GM12875 (cell line): Measurements from ENCODE around the gene TP73.

ENCODE experiments used
- H3K4me3 ChIP-seq: one replicate; pipeline ENCODE4 v1.5.1; 2011; ENCODE audit warnings: low read depth, low read length, control low read depth
- TF ChIP-seq, protein P1 (sequence below): IDR thresholded peaks from 2 replicates; pipeline ENCODE4 v1.5.1; 2011; ENCODE audit warnings: low read depth, mild to moderate bottlenecking, control low read depth, inconsistent platforms, low read length, moderate library complexity, borderline replicate concordance; ENCODE audit not compliant: insufficient read depth

Gene TP73

DNA sequence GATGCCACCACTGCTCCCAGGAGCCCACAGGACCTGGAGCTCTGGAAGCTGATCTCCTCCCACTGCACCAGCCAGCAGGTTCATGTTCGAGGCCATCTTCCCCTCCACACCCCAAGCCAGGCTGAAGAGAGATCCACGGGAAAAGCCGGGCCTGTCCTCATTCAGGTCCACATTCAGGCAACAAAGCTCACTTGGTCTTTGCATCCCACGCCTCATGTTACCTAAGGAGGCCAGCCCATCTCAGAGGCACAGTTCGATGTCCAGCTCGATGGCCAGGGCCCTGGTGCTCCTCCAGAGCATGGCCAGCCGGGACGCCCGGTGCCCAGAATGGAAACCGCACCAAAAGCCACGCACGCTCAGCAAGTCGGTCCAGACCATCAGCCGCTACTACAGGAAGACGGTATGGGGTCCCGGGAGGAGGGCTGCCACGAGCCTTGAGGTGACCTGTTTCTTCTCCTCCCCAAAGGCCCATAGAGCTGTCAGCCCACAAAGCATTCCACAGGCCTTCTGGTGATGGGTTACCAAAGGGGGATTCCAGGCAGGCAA lies 100.2 kb downstream of the TP73 start, which contains the start of gene CCDC27:
Gene CCDC27 (plus strand): TSS at position 51 of the 546 bp plus-strand sequence. CDS start 32 bp downstream, at position 83.
- TF ChIP-seq, protein P1, sequence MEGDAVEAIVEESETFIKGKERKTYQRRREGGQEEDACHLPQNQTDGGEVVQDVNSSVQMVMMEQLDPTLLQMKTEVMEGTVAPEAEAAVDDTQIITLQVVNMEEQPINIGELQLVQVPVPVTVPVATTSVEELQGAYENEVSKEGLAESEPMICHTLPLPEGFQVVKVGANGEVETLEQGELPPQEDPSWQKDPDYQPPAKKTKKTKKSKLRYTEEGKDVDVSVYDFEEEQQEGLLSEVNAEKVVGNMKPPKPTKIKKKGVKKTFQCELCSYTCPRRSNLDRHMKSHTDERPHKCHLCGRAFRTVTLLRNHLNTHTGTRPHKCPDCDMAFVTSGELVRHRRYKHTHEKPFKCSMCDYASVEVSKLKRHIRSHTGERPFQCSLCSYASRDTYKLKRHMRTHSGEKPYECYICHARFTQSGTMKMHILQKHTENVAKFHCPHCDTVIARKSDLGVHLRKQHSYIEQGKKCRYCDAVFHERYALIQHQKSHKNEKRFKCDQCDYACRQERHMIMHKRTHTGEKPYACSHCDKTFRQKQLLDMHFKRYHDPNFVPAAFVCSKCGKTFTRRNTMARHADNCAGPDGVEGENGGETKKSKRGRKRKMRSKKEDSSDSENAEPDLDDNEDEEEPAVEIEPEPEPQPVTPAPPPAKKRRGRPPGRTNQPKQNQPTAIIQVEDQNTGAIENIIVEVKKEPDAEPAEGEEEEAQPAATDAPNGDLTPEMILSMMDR: no peak
- no peak within 1 kb of the TSS for H3K4me3 ChIP-seq

DNA sequence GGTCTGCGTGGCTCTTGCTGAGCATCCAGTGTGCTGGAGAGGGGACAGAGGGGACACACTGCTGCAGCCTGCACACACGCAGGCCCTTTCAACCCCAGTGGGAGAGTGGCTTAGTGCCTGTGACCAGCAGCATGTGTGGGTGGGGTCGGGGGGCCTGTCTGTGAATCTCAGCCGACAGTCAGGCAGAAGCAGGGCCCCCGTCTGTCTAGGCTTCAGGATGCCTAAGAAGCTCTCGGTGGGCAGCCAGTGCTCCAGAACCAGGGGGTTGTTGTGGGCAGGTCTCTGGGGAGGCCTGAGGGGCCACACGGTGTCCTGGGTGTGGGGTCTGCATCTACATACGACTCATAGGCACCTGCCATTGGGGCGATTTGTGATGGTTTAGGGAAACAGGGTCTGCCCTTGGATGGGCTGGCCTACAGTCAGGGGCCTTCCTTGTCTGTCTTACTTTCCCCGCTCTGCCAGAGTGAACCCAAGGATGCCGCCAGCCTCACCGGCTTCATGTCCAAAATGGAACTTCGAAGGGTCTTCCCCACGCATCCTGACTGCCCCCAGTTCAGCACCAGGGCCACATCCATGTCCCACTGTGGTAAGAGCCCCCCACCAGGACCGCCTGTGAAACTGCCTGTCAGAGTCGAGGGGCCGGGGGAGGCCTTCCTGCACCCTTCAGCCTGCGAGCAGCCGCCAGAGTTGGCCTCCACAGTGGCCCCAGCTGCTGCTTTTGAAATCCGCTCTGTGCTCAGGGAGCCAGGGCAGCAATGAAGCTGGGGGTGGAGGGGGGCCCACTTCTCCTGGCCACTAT lies 101.5 kb downstream of the TP73 start:
- H3K4me3 ChIP-seq: no peak overlapping the region
- TF ChIP-seq, protein P1: no peak

DNA sequence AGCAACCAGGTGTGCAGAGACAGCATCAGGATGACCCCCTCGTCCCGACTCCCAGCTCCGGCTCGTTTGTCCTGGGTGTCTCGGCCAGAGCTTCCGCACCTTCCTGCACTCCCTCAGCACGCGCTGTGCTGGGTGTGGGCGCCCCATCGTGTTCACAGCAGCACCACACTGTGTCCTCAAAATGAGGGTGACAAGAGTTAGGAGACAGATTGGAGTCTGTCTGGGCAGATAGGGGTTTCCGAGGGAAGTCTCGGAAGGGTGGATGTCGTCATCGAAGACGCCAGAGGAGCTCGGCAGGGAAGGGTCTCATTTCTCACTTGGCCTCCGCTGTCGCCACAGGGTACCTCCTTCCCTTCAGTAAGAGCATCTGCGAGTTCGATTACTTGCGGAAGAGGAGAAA lies 104.1 kb downstream of the TP73 start:
- TF ChIP-seq, protein P1: no peak
- no peak overlapping the region for H3K4me3 ChIP-seq

DNA sequence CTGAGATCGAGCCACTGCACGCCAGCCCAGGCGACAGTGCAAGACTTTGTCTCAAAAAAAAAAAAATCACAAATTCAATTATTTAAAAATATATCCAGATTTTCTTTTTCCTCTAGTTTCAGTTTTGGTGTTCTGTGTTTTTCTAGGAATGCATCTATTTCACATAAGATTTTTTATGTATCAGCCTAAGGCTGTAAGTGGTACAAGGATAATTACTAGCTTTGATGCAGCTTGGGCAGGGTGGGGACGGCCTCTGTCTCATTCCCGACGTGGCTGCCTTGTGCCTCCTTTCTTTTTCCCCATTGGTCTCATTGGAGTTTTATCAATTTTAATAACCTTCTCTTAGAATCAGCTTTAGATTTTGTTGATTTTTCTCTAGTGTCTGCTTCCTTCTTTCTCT lies 106.8 kb downstream of the TP73 start:
- H3K4me3 ChIP-seq: no peak overlapping the region
- TF ChIP-seq, protein P1: no peak

DNA sequence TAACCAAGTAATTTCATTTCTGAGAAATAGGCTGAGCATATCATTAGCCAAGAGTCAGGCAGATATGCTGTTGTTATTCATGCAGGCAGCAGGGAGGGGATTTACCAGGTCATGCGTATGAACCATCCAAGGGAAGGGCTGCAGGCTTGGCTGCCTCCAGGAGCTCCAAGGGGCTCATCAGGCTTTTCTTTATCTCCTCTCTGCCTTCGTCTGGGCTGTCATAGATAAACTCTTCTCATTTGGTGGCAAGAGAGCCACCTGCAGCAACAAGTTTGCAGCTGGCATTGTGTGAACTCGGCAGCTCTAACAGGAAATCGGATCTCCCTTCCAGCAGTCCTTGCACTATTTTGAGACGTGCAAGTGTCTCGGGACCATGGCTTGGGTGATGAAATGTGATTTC lies 107.5 kb downstream of the TP73 start:
- H3K4me3 ChIP-seq: no peak overlapping the region
- TF ChIP-seq, protein P1: no peak

DNA sequence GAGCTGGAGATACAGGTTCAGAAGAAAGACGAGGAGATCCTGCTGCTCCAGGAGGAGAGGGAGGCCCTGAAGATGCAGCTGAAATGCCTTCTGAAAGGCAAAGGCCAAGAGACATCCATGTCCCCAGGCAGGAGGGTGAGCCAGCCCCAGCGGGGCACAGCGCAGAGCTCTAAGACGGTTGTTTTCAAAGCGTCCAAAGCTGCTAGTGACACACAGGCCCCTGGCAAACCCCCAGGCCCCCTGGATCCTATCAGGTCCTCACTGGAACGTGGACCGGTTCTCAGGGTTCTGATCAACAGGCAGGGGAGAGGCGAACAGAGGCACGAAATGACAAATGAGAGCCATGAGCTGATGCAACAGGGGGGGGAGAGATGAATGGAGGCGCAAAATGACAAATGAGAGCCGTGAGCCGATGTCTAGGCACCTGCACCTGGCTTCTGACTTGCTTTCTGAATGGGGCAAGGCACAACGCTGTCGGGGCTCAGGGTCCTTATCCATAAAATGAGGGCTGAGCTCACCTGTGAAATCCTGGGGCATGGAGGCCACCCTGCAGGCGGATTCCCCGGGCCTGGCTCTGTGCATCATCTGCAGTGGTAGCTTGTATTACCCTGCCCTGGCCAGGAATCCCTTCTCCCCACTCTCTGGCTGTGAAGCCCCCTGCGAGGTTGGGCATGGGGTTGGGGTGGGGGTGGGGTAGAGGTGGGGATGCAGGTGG lies 109.1 kb downstream of the TP73 start:
- H3K4me3 ChIP-seq: no peak overlapping the region
- TF ChIP-seq, protein P1: no peak
